NCI-H146 treated with DMSO at 0.1 percent for 48 hours (cell line): ENCODE results near the gene HPSE2.
"Not testable (repeated sequence)": the region's sequence is repeated elsewhere in the genome, so short reads cannot be mapped to it uniquely, and the experiment has no call there.

Source experiments
- DNase-seq: peaks from one replicate; lab custom pipeline; 2025; ENCODE audit not compliant: unreplicated experiment; lab: John Stamatoyannopoulos, UW

The HPSE2 gene

GRCh38 chr10:99170116-99170675, 65.5 kb downstream of the HPSE2 start:
- no peak for DNase-seq

- no peak for DNase-seq
Measured at GRCh38 chr10:99161165-99161564, 74.5 kb downstream of the HPSE2 start.

GRCh38 chr10:99143651-99144050, 92.0 kb downstream of the HPSE2 start:
- no peak for DNase-seq

GRCh38 chr10:99143011-99143410, 92.6 kb downstream of the HPSE2 start:
- DNase-seq, result no peak

- DNase-seq, result not testable (repeated sequence)
Measured at GRCh38 chr10:99132897-99133296, 102.8 kb downstream of the HPSE2 start.

GRCh38 chr10:99125879-99126278, 109.8 kb downstream of the HPSE2 start:
- DNase-seq, result no peak

GRCh38 chr10:99124376-99124775, 111.3 kb downstream of the HPSE2 start:
- no peak for DNase-seq

- no peak for DNase-seq
Measured at GRCh38 chr10:99123851-99124250, 111.8 kb downstream of the HPSE2 start.

- no peak for DNase-seq
Measured at GRCh38 chr10:99123336-99123735, 112.3 kb downstream of the HPSE2 start.

- DNase-seq, result no peak
Measured at GRCh38 chr10:99119258-99119748, 116.3 kb downstream of the HPSE2 start.

- no peak for DNase-seq
Measured at GRCh38 chr10:99115703-99116102, 119.9 kb downstream of the HPSE2 start.

GRCh38 chr10:99085358-99085757, 150.3 kb downstream of the HPSE2 start:
- no peak for DNase-seq

GRCh38 chr10:99084161-99084560, 151.5 kb downstream of the HPSE2 start:
- DNase-seq, result no peak

- DNase-seq, result no peak
Measured at GRCh38 chr10:99080275-99080945, 155.2 kb downstream of the HPSE2 start.

GRCh38 chr10:99062591-99062990, 173.1 kb downstream of the HPSE2 start:
- DNase-seq, result no peak

- DNase-seq, result no peak
Measured at GRCh38 chr10:99058762-99059161, 176.9 kb downstream of the HPSE2 start.

- DNase-seq, result no peak
Measured at GRCh38 chr10:99057936-99058690, 177.5 kb downstream of the HPSE2 start.

- no peak for DNase-seq
Measured at GRCh38 chr10:99045671-99046070, 190.0 kb downstream of the HPSE2 start.

- no peak for DNase-seq
Measured at GRCh38 chr10:99042051-99042771, 193.4 kb downstream of the HPSE2 start.

- no peak for DNase-seq
Measured at GRCh38 chr10:99041468-99041867, 194.2 kb downstream of the HPSE2 start.

GRCh38 chr10:99013885-99014284, 221.8 kb downstream of the HPSE2 start:
- no peak for DNase-seq
